Stromal cell of bone marrow (primary cell): ENCODE data around the gene TBC1D13.
A peak's percentile ranks its signal among the peaks of the same experiment; 100 is the strongest.
"Not testable (repeated sequence)": the region's sequence is repeated elsewhere in the genome, so short reads cannot be mapped to it uniquely, and the experiment has no call there.

ENCODE experiments used
- DNase-seq: peaks from one replicate; pipeline ENCODE4 v3.0.0-alpha.2; 2012; ENCODE audit warnings: low read depth

Gene TBC1D13

GRCh38 chr9:128786681-128787601 lies at the start of gene TBC1D13:
TSS of gene TBC1D13 (plus strand) at chr9:128787253. CDS start at chr9:128787354, 101 bp downstream.
- peak; percentile 57 for DNase-seq

DNA sequence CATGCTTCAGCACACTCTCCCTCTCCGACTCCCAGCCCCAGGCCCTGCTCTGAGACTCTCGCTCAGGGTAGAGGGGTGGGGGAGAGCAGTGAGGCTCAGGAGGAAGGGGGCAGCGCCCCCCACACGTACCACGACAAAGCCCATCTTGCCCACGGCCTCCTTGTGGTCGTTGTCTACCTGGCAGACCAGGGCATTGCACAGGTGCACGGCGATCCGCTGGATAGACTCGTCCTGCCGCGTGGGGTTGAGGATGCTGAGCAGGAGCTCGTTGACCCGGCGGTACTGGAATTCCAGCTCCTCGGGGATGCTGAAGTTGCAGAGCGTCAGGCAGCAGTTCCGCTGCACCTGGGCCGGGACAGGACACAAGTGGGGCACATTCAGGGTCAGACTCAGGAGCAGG lies 44.7 kb upstream of the TBC1D13 start:
- no peak for DNase-seq

- DNase-seq = no peak
Measured at GRCh38 chr9:128743421-128743820, 43.6 kb upstream of the TBC1D13 start.

DNA sequence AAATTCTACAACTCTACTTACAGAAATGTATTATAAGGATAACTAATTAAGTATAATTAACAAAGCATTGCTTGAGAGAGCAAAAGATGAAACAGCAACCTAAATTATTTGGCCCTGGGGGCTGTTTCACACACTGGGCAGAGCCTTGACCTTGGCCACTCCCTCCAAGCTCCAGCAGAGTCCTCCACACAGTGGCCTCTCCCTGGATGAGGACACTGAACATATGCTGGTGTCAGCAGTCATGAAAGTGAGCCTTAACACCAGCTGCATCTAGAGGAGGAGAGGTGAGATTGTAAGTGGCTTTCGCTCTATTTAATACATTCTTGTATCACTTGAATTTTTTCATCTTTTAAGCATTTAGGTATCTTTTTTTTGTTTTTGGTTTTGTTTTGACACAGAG lies 39.8 kb upstream of the TBC1D13 start:
- DNase-seq = no peak

GRCh38 chr9:128750926-128751595 lies 36.0 kb upstream of the TBC1D13 start:
- DNase-seq = no peak

GRCh38 chr9:128753627-128754026 lies 33.4 kb upstream of the TBC1D13 start:
- DNase-seq = no peak

DNA sequence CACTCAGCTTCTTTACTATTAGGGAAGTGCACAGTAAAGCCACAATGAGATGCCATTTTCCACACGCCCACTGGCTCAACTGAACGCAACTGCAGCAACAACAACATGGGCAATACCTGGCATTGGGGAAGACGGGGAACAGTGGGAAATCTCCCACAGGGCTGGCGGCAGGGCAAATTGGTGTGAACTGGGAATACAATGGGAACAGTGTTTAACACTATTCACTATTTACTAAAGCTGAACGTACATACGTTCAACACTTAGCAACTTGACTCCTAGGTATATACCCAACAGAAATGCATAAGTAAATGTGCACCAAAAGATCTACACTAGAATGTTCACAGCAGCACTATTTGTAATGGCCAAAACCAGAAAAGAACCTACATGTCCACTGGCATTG lies 29.5 kb upstream of the TBC1D13 start:
- DNase-seq = no peak

DNA sequence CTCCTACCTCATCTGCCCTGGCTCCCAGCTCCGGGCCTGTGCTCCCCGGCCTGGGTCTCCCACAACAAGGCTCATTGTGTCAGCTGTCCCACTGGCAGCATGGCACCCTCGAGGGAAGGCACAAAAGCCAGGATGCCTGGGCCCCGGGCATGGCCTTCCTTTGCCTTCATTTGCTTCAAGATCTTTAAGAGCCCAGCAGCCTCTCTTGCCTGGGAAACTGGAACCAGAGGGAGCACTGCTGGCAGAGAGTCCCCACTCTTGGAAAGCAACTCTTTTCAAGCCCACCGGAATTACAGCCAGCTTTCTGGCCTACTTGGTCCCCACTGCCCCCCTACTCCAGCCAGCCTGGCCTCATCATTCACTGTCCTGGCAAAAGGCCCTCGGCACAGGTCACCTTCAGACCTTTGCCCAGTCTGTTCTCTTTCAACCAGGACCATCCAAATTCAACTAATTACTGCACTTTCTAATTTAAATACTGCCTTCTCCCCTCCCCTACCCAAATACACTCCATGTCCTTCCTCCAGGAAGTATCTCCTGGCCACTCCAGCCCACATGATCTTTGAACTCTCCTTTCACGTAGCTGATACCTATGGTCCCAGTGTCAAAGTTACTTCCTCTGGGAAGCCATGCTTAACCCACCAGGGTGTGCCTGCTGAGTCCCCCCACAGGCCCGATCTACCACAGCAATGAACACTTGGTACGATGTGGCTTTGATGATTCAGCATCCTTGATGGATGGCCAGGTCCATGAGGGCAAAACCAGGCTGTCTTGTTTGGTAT lies 24.2 kb upstream of the TBC1D13 start:
- DNase-seq = no peak

GRCh38 chr9:128764361-128764760 lies 22.7 kb upstream of the TBC1D13 start:
- DNase-seq = no peak

DNA sequence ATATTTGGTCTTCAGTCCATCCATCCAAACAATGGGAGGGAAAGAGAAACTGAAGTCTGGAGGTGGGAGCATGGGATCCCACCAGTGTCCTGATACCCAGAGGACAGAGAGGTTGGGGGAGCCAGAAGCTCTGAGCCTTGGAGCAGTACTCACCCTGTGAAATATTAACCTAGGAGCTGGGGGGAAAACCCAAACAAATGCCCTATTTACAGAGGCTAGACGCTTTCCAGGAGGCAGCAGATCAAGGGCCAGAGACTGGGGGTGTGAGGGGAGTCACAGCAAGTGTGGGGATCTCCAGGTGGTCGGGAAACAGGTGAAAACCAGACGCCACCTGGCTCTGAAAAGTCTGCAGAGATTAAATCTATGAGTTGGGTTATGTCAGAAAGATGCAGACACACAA lies 21.6 kb upstream of the TBC1D13 start:
- no peak for DNase-seq

GRCh38 chr9:128768606-128769005 lies 18.4 kb upstream of the TBC1D13 start:
- no peak for DNase-seq

- DNase-seq = no peak
Measured at GRCh38 chr9:128770286-128771030, 16.6 kb upstream of the TBC1D13 start.

DNA sequence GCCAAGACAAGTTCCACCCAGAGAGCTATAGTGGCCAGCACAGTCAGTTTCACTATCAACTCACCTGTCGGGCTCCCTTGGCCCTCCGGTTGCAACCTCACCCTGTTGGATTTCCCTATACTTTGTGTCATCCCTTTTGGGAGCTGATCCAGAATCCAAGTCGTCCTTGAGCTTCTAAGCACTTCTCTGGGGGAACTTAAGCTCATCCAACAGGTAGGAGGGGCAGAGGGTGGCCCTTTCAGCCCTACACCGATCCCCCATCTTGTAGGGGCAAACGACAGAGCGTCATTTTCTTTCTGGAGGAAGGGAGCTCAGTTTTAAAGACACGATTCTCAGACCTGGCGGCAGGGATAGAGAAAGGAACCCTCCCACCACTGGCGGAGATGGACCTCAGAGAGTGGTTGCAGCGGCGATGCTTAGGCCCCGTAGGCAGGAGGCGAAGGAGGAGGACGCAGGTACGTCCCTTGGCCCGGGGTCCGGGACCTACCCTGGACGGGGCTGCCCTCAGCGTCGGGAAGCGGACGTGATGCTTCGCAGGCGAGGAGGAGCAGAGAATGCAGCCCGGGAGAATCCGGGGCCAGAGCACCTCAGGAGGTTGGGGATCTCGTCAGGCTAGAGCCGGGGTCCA lies 15.8 kb upstream of the TBC1D13 start:
- no peak for DNase-seq

GRCh38 chr9:128771745-128772519 lies 15.1 kb upstream of the TBC1D13 start, which contains the start of gene ZER1:
TSS of gene ZER1 (minus strand) at chr9:128771927. CDS start at chr9:128755565, 16,362 bp downstream.
- peak; percentile 79 for DNase-seq

DNA sequence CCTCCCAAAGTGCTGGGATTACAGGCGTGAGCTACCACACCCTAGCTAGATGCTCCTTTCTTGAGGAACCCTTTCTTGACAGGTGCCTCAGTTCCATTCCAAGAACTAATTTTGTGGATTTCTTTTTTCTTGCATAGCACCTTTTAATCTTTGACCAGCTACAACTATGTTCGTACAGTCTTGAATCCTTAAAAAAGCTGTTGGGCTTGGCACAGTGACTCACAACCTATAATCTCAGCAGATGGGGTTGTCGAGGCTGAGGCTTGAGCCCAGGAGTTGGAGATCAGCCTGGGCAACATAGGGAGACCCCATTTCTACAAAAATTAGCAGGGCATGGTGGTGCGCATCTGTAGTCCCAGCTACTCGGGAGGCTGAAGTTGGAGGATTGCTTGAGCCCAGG lies 14.0 kb upstream of the TBC1D13 start:
- no peak for DNase-seq

DNA sequence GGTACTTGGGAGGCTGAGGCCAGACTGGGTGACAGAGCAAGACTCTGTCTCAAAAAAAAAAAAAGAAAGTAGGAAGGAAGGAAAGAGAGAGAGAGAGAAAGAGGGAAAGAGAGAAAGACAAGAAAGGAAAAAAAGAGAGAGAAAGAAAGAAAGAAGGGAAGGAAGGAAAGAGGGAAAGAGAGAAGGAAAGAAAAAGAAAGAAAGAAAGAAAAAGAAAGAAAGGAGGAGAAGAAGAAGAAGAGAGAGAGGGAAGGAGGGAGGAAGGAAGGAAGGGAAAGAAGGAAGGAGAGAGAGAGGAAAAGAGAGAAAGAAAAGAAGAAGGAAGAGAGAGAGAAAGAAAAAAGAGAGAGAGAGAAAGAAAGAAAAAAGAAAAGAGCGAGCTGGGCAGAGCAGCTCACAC lies 12.2 kb upstream of the TBC1D13 start:
- DNase-seq = no peak

DNA sequence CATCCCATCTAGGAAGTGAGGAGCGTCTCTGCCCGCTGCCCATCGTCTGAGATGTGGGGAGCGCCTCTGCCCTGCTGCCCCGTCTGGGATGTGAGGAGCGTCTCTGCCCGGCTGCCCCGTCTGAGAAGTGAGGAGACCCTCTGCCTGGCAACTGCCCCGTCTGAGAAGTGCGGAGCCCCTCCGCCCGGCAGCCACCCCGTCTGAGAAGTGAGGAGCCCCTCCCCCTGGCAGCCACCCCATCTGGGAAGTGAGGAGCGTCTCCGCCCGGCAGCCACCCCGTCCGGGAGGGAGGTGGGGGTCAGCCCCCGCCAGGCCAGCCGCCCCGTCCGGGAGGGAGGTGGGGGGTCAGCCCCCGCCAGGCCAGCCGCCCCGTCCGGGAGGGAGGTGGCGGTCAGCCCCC lies 7.0 kb upstream of the TBC1D13 start:
- not testable (repeated sequence) for DNase-seq

DNA sequence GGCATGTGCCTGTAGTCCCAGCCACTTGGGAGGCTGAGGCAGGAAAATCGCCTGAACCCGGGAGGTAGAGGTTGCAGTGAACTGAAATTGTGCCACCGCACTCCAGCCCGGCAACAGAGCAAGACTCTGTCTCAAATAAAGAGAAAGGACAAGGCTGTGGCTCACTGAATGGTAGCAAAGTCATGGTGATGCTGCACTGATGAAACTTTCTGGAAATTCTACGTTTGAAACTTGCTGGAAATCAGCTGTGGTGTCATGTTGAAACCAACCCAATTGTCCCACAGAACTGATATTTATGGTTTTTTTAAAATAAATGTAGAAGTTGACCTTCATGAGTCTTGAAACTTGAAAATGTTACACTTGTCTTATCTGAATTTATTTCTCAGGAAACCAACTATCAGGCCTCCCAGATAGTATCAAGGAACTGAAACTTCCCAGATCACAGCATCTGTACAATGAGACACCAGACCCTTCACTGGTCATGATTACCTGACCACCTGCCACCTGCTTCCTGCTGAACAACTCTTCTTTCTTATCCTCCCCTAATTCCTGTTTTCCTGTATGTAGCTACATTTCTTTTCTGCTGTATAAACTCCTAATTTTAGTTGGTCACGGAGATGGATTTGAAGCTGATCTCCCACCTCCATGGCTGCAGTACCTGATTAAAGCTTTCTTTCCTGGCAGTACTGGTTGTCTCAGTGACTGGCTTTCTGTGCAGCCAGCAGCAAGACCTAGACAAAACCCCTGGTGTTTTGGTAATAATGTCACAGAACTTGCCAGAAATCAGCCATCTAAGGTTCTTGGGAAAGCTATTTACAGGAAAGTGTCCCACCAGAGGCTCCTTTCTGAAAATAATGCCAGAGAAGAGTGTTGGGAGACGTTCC lies 5.6 kb upstream of the TBC1D13 start:
- no peak for DNase-seq

GRCh38 chr9:128782669-128783068 lies 4.4 kb upstream of the TBC1D13 start:
- DNase-seq = no peak
